GM18907 (cell line): ENCODE results near the gene FAM210B.
A peak's percentile ranks its signal among the peaks of the same experiment; 100 is the strongest.
"Not testable (repeated sequence)": the region's sequence is repeated elsewhere in the genome, so short reads cannot be mapped to it uniquely, and the experiment has no call there.

Experiments
- ATAC-seq: cut with Tn5 transposase; IDR thresholded peaks from one replicate; pipeline ENCODE4 v1.9.1; 2021; ENCODE audit warnings: mild to moderate bottlenecking, moderate library complexity; ENCODE audit not compliant: unreplicated experiment

Gene FAM210B

DNA sequence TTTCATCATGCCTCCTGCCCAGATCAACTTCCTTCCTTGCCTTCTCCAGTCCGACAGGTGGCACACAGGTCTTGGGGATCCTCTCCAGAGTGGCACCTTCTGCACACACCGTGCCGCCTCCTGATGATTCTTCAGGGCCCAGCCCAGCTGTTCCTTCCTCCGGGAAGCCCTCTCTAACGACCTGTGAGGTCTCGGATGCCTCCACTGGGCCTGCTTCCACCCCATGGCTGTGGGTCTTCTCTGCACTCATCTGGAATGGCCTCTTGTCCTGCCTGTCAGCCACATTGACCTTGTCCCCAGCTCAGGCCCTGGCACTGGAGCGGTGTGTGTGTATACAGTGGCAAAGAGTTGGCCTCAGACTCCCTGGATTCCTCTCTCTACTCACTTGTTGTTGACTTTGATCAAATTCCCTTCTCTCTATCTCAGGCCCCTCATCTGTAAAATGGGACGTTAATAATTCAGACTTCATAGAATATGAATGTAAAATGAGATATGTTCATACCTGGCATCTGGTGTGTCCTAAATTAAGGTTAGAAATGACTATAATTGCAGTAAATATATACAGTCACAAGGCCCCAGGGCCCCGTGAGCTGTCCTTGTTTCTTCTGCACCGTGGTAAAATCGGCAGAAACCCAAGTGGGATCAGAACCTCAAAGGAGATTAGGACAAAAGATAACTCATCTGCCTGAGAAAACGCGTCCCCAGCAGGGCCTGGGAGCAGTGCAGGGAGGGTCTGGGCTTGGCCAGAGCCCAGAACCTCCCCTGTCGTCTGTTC, 1.5 kb downstream of the FAM210B start:
- ATAC-seq, result no peak

- ATAC-seq, result no peak
Measured at GRCh38 chr20:56360908-56361205, 2.1 kb downstream of the FAM210B start.

GRCh38 chr20:56361900-56362299, 3.1 kb downstream of the FAM210B start:
- ATAC-seq, result no peak

DNA sequence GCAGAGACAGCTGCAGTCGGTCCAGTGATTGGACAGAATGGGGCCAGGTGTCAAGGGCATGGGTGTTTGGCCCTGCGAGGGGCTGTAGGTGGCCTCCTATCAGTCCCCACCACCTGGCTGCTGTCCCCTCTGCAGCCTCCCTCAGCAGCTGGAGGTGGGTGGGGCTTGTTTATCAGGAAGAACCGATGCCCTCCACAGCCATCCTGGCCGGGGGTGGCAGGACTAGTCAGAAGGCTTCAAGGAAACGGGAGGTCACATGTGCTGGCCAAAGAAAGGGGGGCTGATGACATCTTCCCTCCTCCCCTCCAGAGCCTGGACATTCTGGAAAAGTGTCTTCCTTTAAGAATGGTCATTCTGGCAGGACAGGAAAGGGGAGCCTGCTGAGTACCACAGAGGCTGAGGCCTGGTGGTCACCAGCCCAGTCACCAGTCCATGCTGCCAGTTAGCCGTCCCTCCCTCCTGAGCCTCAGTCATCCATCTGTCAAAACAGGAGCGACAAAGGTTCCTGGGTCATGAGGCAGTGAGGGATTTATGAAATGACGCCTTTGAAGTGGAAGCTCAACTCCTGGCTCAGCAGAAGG, 4.1 kb downstream of the FAM210B start:
- no peak for ATAC-seq

- no peak for ATAC-seq
Measured at GRCh38 chr20:56363491-56363890, 4.7 kb downstream of the FAM210B start.

DNA sequence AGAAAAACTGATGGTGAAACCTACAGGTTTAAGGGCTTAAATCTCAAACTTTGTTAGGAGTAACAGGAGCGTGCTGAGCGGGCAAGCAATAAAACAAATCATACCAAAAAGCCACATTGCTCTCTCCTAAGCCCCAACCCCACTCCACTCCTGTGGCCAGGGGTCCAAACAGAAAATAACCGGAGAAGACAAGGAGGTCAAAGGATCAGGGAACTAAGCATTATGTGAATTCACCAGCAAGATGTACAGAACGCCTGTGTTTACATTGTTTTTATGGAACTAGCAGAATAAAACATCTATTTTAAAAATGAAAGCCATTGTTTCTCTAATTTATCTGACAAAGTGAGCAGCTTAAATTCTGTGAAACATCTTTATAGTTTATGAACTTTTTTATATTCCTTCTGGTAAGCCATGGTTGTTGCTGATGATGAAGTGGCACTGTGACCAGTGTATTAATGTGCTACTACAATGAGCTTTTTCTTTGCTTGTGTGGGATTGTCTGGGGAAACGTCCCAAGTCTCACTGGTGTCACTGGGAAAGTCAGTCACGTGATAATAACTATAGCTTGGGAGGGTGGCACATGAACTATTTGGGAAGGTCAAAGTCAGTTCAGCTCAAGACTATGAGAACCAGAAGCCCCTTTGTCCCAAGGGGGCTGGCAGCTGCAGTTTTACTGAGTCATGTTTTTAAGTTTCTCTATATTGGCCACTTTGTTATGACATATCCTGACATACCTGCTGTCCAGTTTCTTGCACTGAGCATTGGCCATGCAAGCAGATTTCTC, 9.8 kb downstream of the FAM210B start:
- ATAC-seq, result no peak

DNA sequence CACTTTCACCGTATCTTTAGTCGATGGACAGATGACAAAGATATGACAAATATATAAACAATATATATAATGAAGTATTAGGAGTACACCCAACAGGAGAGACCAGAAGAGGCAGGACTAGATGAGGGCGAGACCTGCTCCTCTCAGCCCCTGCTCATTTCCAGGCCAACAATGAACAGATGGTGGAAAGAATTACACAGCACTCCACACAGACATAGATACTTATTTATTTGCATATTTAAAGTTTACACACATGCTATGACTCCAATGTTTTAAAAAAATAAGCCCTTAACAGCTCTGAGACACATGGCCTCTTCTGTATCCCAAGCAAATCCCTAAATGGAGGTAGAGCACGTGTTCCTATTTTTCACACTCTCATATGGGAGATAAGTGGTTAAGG, 10.4 kb downstream of the FAM210B start:
- no peak for ATAC-seq

DNA sequence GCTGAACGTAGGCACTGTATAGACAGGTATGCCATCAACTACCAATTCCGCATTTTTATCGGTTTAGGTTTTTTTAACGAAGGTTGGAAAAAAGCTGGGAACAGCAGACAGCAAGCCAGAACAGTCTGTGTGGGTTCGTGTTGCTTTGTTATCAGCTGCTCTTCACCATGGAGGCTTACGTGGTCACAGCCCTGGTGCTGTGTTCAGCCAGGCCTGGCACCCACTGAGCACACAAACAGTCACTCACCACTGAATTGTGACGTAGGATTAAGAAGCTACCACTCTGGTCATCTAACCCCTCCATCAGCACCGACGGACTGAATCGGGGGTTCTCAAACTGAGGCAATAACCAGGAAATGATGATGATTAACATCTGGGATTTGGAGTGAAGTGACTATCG, 13.2 kb downstream of the FAM210B start:
- no peak for ATAC-seq

GRCh38 chr20:56372850-56373249, 14.1 kb downstream of the FAM210B start:
- no peak for ATAC-seq

DNA sequence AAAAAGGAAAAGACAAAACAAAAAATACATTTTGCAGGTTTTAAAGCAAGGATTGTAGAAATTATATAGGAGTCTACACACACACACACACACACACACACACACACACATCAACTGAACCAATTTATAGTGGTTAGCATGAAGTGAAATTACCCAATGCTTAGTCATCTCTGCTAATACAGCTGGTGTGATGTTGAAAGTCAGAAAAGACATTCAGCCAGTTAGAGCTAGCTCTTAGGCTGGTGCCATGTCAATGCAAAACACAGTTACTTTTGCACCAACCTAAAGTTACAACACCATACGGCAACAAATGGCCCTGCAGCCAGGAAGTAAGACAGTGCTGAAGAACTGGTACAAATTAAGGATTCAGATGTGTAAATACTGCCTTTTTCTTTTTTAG, 15.2 kb downstream of the FAM210B start:
- ATAC-seq, result peak; percentile 52

GRCh38 chr20:56376331-56376730, 17.6 kb downstream of the FAM210B start:
- ATAC-seq, result no peak

GRCh38 chr20:56378386-56378785, 19.6 kb downstream of the FAM210B start:
- ATAC-seq, result no peak

DNA sequence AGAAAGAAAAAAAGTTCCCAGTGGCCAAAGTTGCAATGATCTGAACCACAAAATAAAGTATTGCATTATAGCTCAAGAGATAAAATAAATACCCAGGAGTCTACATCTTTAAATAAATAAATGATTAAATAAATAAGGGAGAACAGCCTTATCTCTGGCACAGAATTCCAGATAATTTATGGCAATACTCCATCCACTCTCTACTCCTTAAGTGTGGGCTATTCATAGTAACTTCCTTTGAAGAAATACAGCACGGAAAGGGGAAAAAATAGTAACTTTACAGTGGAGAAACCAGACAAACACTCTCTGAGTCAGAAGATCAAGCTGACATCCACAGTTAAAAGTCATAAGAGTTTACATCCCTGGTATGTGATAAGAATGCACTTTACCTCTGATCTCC, 21.6 kb downstream of the FAM210B start:
- ATAC-seq, result no peak

- ATAC-seq, result no peak
Measured at GRCh38 chr20:56381501-56381900, 22.7 kb downstream of the FAM210B start.

DNA sequence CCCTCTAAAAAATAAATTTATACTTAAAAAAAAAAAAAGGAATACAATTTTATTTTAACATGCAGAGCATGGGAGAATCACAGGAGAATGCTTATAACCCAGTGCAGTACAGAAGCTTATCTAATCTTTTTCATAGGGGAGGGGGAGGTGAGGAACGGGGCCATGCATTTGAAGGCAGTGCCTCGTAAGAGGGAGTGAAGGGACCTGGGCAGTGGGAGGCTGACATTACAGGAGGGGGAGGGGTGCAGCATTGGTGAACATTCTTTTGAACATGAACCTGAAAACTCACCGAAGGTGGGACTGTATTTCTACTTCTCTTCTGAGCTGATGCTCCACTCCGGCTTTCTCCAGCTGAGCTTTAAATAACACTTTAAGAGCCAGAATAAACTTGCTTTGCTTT, 23.9 kb downstream of the FAM210B start:
- ATAC-seq, result no peak

DNA sequence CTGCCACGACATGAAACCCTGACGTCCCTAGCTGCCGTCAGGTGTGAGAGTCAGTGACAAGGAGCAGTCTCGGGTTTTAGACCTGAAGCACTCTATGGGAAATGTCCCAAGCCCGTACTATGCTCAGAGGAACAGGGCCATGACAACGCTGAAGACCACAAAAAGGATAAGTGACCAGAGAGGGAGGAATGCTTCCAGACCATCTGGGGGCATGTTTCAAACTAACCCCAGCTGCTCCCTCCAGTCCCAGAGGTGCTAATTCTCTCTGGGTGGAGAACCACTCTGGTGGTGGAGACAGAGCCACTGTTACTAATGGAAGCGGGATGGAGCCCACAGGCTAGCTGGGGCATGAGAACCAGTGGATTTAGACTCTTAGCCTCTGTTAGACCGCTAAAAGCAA, 24.6 kb downstream of the FAM210B start:
- no peak for ATAC-seq

- ATAC-seq, result no peak
Measured at GRCh38 chr20:56385130-56385529, 26.4 kb downstream of the FAM210B start.

DNA sequence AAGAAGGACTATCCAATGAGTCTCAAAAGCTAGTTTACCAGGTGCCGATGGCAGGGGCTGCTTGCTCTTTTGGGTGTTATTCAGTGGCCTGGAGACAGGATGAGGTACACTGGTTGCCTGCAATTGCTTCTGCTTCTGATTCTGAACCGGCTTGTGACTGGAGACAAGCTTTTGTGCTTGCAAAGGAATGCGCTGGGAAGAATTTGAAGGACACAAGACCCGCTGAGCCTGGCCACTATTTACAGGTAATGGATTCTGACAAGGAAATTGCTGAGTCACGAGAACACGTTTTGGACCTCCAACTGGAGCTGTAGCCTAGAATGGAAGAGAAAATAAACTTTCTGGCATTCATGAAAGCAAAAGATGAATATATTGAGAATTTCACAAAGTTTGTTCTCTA, 27.4 kb downstream of the FAM210B start:
- ATAC-seq, result no peak

- no peak for ATAC-seq
Measured at GRCh38 chr20:56388882-56389281, 30.1 kb downstream of the FAM210B start.

GRCh38 chr20:56389807-56390206, 31.0 kb downstream of the FAM210B start:
- ATAC-seq, result no peak

DNA sequence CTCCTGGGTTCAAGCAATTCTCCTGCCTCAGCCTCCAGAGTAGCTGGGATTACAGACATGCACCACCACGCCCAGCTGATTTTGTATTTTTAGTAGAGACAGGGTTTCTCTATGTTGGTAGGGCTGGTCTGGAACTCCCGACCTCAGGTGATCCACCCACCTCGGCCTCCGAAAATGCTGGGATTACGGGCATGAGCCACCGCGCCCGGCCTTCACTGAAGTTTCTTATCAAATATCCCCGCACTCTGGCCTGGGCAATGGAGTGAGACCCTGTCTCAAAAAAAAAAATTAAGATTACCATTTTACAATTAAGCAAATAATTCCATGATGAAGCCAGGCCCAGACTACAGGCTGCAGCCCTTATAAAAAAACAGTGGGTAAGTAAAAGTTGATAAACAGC, 31.6 kb downstream of the FAM210B start:
- not testable (repeated sequence) for ATAC-seq

DNA sequence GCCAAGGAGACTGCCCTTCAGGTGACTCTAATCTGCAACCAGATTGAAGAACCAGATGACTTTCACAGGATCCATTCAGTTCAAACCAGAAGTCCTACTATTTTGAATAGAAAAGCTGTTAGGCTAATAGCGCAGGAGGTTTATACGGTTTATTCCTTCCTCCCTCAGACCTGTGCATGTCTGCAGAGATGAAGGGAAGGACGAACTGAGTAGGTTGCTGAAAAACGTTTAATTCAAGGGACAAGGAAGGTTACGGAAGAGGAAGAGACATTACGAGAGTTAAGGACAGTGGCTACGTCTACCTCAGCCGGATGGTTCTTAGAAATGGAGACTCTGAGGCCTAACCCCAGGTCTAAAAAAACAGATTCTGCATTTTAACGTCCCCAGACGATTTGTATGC, 32.3 kb downstream of the FAM210B start:
- ATAC-seq, result no peak
